Measurements from ENCODE around the gene GLB1L2. TPM values are rescaled to one million over a fixed set of nuclear protein-coding genes. Genes with fewer than 3 reads are reported as not detected.

GLB1L2 gene
- total and polyA plus RNA-seq, 7 donors: 4.2 to 108 (median 30.8) TPM

DNA sequence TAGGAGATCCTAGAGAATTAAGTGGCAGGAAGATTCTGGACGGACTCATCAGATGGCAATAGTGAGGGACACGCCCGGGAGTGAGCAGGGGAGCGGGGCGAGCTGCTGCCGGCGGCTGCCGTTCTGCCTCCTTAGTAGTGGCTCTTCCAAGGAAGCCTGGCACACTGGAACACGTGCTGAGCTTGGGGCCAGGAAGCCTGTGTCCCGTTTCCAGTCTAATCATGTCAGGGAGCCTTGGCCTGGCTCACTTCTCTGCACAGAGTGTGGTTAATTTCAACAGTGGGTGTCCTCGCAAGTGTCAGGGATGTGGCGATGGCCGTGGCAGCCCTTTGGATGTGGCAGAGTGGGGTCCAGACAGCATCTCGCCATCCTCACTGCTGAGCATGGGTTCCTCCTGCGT is 39.1 kb upstream of the GLB1L2 start:
- DNase-seq: peak; percentile 30
- Histone ChIP-seq H3K36me3 (no peaks in the 10 kb centered on the region), H3K27me3 (no peaks in the 10 kb centered on the region), H3K9me3 (no peaks in the 10 kb centered on the region), H3K4me3 (no peak overlapping the region), H3K4me1 (no peaks in the 10 kb centered on the region), H3K27ac (no peak overlapping the region)
- intact Hi-C loops (cut with DNase I): no loop called here
- TF ChIP-seq POLR2A (IDR thresholded peaks at IDR 0.05) (no peak), POLR2AphosphoS5 (IDR thresholded peaks at IDR 0.05) (no peak), EP300 (IDR thresholded peaks at IDR 0.05) (no peak)
- TF ChIP-seq, protein P1, sequence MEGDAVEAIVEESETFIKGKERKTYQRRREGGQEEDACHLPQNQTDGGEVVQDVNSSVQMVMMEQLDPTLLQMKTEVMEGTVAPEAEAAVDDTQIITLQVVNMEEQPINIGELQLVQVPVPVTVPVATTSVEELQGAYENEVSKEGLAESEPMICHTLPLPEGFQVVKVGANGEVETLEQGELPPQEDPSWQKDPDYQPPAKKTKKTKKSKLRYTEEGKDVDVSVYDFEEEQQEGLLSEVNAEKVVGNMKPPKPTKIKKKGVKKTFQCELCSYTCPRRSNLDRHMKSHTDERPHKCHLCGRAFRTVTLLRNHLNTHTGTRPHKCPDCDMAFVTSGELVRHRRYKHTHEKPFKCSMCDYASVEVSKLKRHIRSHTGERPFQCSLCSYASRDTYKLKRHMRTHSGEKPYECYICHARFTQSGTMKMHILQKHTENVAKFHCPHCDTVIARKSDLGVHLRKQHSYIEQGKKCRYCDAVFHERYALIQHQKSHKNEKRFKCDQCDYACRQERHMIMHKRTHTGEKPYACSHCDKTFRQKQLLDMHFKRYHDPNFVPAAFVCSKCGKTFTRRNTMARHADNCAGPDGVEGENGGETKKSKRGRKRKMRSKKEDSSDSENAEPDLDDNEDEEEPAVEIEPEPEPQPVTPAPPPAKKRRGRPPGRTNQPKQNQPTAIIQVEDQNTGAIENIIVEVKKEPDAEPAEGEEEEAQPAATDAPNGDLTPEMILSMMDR (IDR thresholded peaks at IDR 0.05): no peak
- WGBS, 2 donors: 78 to 89% methylated on average over 15 of the region's 15 CpGs

DNA sequence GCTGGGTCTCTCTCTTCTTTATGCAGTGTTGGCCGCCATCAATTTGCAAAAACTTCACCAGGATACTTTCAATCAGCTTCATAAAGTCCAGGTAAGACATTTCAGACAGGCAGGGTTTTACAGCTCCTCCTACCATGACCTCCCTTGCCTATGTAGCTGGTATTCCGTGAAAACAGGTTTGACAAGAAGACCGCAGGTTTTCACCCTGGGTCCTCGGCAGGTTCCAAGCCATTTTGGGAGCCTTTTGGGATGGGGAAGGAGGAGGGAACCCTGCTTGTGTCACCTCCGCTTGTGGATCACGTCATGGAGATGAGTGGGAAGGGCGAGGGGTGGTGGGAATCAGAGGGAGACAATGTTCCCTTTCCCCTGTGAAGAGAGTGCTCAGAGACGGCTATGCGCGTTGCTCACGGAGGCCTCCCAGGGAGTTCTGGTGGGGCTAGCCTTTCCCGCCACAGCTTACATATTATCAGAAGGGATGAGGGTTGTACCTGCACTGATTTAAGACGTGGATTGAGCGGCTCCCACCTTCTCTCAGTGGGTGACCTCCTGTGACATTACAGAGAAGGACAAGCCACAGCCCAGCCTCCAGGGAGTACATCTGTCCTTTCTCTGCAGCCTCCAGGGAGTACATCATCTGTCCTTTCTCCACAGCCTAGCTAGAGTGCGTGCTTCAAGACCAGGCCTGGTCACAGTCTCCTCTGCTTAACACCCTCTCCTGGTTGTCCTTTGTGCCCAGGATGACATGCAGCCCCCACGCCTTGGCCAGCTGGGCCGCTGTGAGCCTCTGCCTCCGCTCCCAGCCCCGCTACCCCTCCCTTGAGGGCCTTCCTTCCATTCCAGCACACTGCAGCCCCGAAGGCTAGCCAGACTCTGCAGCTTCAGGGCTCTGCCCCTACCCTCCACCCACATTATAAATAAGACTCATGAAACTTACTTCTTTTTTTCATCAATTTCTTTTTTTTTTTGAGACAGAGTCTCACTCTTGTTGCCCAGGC is 38.4 kb upstream of the GLB1L2 start:
- 69 to 76% methylated on average over 20 of the region's 20 CpGs for WGBS, 2 donors
- intact Hi-C loops (cut with DNase I): no loop called here
- peak; percentile 25 for DNase-seq
- H3K4me3 ChIP-seq: no peak overlapping the region
- no peaks in the 10 kb centered on the region for H3K27me3 ChIP-seq
- no peaks in the 10 kb centered on the region for H3K4me1 ChIP-seq
- H3K9me3 ChIP-seq: no peaks in the 10 kb centered on the region
- TF ChIP-seq POLR2AphosphoS5 (IDR thresholded peaks at IDR 0.05): no peak
- no peak for TF ChIP-seq EP300 (IDR thresholded peaks at IDR 0.05)
- no peak for TF ChIP-seq POLR2A (IDR thresholded peaks at IDR 0.05)
- TF ChIP-seq, protein P1 (IDR thresholded peaks at IDR 0.05): no peak
- H3K36me3 ChIP-seq: no peaks in the 10 kb centered on the region
- H3K27ac ChIP-seq: no peak overlapping the region

DNA sequence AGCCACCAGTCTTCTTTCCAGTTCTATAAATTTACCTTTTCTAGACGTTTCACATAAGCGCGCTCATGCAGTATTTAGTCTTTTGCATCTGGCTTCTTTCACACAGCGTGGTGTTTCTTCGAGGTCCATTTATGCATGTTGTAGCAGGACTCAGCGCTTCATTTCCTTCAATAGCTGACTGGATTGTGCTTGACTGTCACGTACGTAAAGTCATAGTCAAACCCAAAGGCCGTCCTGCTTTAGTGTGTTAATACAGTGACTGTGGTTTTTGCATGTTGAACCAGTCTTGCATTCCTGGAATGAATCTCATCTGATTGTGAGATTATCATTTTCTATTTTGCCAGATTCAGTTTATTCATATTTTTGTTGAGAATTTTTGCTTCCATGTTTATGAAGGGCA is 37.1 kb upstream of the GLB1L2 start:
- Histone ChIP-seq H3K4me1 (no peaks in the 10 kb centered on the region), H3K36me3 (no peaks in the 10 kb centered on the region), H3K27me3 (no peaks in the 10 kb centered on the region), H3K4me3 (no peak overlapping the region), H3K9me3 (no peaks in the 10 kb centered on the region), H3K27ac (no peak overlapping the region)
- intact Hi-C loops (cut with DNase I): no loop called here
- DNase-seq: no peak
- TF ChIP-seq, protein P1 (IDR thresholded peaks at IDR 0.05): no peak
- TF ChIP-seq POLR2AphosphoS5 (IDR thresholded peaks at IDR 0.05): no peak
- TF ChIP-seq EP300 (IDR thresholded peaks at IDR 0.05): no peak
- no peak for TF ChIP-seq POLR2A (IDR thresholded peaks at IDR 0.05)
- 67 to 82% methylated on average over 9 of the region's 9 CpGs for WGBS, 2 donors

DNA sequence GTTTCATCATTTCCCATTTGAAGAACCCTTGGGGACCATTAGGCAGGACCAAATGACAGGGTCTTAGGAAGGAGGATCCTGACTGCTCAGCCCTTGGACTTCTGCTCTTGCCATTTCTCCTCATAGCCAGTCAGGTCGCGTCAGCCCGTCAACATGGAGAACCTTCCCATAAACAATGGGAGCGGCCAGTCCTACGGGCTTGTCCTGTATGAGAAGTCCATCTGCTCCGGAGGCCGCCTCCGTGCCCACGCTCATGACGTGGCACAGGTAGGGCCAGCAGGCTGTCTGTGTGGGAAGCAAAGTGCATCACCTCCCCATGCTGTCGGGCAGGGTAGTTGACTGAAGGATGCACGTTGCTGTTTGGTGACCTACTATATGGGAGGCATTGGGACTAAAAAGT is 19.6 kb upstream of the GLB1L2 start:
- Histone ChIP-seq H3K4me1 (no peaks in the 10 kb centered on the region), H3K9me3 (peaks cover 0 to 5% (median 0%) of the 10 kb centered on the region in 4 donors), H3K27ac (no peak overlapping the region), H3K27me3 (no peaks in the 10 kb centered on the region), H3K36me3 (no peaks in the 10 kb centered on the region), H3K4me3 (no peak overlapping the region)
- DNase-seq: no peak
- WGBS, 2 donors: 85 to 87% methylated on average over 12 of the region's 12 CpGs
- TF ChIP-seq POLR2A (IDR thresholded peaks at IDR 0.05): no peak
- intact Hi-C loops (cut with DNase I): no loop called here

DNA sequence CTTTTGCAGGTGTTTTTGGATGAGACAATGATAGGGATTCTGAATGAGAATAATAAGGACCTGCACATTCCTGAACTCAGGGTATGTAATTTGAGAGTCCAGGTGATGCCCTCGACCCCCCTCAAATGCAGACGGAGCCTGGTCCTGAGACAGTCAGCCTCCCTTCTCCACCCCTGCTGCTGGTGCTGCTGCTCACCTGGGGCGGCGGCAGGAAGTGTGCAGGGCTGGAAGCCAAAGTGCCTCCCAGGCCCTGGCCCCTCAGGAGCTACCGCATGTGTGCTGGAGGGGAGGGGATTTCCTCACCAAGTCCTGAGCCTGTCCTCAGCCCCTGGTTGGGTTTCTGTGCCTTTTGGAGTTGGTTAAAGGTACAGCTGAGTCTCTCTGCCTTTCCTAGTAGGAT is 19.0 kb upstream of the GLB1L2 start:
- intact Hi-C loops (cut with DNase I): no loop called here
- H3K27ac ChIP-seq: no peak overlapping the region
- 69 to 80% methylated on average over 5 of the region's 5 CpGs for WGBS, 2 donors
- H3K9me3 ChIP-seq: peaks cover 0 to 6% (median 0%) of the 10 kb centered on the region in 4 donors
- no peak for TF ChIP-seq POLR2AphosphoS5 (IDR thresholded peaks at IDR 0.05)
- no peak for TF ChIP-seq POLR2A (IDR thresholded peaks at IDR 0.05)
- no peak for TF ChIP-seq EP300 (IDR thresholded peaks at IDR 0.05)
- TF ChIP-seq, protein P1 (IDR thresholded peaks at IDR 0.05): no peak
- no peaks in the 10 kb centered on the region for H3K27me3 ChIP-seq
- no peaks in the 10 kb centered on the region for H3K4me1 ChIP-seq
- H3K36me3 ChIP-seq: no peaks in the 10 kb centered on the region
- DNase-seq: no peak
- no peak overlapping the region for H3K4me3 ChIP-seq

All from sigmoid colon (tissue), 7 donors.